GM10248 (cell line): ENCODE measurements around the gene SLC44A3.

ENCODE experiments used
- CTCF ChIA-PET: fragments of 300-600 bp; sonication (Branson Sonifier 250); formaldehyde crosslinking; extraction: SDS; loops from one replicate; lab custom pipeline; 2021; ENCODE audit warnings: antibody characterized with exemption; lab: Yijun Ruan, JAX
- POLR2A ChIA-PET: fragments of 350-650 bp; sonication (Branson Sonifier 250); formaldehyde crosslinking; extraction: SDS; loops from one replicate; lab custom pipeline; 2020; ENCODE audit warnings: antibody characterized with exemption; lab: Yijun Ruan, JAX
- DNase-seq: peaks from one replicate; pipeline ENCODE4 v3.0.0; 2012; ENCODE audit errors: extremely low spot score
- CTCF ChIP-seq: IDR thresholded peaks from 2 replicates; pipeline ENCODE4 v1.5.1; 2012; ENCODE audit warnings: mild to moderate bottlenecking, low read depth; ENCODE audit errors: extremely low read depth, missing control alignments, control extremely low read depth

Gene SLC44A3

GRCh38 chr1:94898491-94899385 lies 78.6 kb downstream of the SLC44A3 start:
- ChIA-PET POLR2A (no interaction called here), CTCF (interaction anchor here (1.0 to 1.2 kb wide), 4 partner anchors 11 to 46 kb away, joined by 3 to 4 read pairs (median 3); no protein-coding TSS in a partner anchor)
- TF ChIP-seq CTCF, result no peak
- no peak for DNase-seq

- no peak for TF ChIP-seq CTCF
- POLR2A ChIA-PET, result no interaction called here
- no peak for DNase-seq
- CTCF ChIA-PET, result interaction anchor here (1.0 to 1.8 kb wide), 4 partner anchors 9 to 72 kb away, joined by 3 to 4 read pairs (median 4); no protein-coding TSS in a partner anchor
Observed at GRCh38 chr1:94899756-94900155, 79.6 kb downstream of the SLC44A3 start.

- no peak for DNase-seq
- ChIA-PET CTCF (interaction anchor here (0.7 to 1.6 kb wide), 5 partner anchors 9 to 92 kb away, joined by 3 to 6 read pairs (median 3); no protein-coding TSS in a partner anchor), POLR2A (no interaction called here)
- TF ChIP-seq CTCF, result no peak
Observed at GRCh38 chr1:94901841-94902240, 81.7 kb downstream of the SLC44A3 start.

- TF ChIP-seq CTCF, result no peak
- CTCF ChIA-PET, result interaction anchor here (1.4 to 1.9 kb wide), 3 partner anchors 8 to 16 kb away, joined by 4 to 6 read pairs (median 4); no protein-coding TSS in a partner anchor
Observed at GRCh38 chr1:94903280-94904009, 83.3 kb downstream of the SLC44A3 start.

DNA sequence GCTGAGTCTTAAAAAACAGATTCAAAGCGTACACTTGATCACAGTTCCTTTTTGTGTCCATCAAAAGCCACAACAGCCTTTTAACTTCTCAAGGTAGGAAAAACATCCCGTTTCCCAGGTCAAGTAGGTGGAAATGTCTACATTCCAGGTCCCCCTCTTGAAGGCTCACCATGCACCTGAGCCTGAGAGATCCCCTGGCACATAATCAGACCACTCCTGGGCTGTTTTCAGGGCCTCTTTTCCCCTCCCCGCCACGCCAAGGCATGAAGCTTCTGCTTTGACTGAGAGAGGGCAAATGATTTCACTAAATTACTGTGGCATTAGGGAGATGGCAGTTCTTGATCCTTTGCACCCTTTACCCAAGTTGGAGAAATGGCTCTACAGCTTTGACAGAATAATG lies 85.0 kb downstream of the SLC44A3 start:
- no peak for TF ChIP-seq CTCF
- POLR2A ChIA-PET, result interaction anchor here (0.5 kb wide), 1 partner anchor 526 kb away, joined by 3 read pairs; no protein-coding TSS in a partner anchor
- CTCF ChIA-PET, result no interaction called here
- DNase-seq, result no peak

More at GRCh38 chr1:94903280-94904009, 83.3 kb downstream of the SLC44A3 start:
- no peak for DNase-seq
- POLR2A ChIA-PET, result no interaction called here

- no peak for TF ChIP-seq CTCF
- ChIA-PET CTCF (no interaction called here), POLR2A (no interaction called here)
- no peak for DNase-seq
Observed at GRCh38 chr1:94906382-94906781, 86.2 kb downstream of the SLC44A3 start.
